ENCODE results near the gene FHAD1.

Gene FHAD1

DNA sequence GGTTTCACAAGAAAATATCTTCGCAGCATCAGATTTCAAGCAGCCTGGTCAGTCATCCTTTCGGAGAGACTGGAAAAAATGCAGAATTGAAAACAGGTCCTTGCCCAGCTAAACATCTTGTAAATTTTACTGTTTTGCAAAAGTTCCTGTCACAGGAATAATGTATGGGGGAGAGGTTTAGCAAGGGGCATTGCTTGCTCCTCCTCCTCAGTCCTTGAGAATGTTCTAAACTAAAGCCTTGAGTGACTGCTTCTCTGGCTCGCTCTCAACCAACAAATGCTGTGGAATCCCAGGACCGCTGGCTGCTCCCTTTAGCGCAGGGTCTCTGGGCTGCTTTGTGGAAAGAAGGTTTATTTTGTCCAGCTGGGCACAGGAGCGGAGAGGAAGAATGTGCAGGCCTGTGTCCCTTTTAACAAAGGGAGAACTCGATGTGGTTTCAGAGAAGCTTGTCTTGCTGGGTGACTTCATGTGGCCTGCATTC lies 33.6 kb upstream of the FHAD1 start:
- TF ChIP-seq, protein P1, sequence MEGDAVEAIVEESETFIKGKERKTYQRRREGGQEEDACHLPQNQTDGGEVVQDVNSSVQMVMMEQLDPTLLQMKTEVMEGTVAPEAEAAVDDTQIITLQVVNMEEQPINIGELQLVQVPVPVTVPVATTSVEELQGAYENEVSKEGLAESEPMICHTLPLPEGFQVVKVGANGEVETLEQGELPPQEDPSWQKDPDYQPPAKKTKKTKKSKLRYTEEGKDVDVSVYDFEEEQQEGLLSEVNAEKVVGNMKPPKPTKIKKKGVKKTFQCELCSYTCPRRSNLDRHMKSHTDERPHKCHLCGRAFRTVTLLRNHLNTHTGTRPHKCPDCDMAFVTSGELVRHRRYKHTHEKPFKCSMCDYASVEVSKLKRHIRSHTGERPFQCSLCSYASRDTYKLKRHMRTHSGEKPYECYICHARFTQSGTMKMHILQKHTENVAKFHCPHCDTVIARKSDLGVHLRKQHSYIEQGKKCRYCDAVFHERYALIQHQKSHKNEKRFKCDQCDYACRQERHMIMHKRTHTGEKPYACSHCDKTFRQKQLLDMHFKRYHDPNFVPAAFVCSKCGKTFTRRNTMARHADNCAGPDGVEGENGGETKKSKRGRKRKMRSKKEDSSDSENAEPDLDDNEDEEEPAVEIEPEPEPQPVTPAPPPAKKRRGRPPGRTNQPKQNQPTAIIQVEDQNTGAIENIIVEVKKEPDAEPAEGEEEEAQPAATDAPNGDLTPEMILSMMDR (IDR thresholded peaks at IDR 0.05): no peak

DNA sequence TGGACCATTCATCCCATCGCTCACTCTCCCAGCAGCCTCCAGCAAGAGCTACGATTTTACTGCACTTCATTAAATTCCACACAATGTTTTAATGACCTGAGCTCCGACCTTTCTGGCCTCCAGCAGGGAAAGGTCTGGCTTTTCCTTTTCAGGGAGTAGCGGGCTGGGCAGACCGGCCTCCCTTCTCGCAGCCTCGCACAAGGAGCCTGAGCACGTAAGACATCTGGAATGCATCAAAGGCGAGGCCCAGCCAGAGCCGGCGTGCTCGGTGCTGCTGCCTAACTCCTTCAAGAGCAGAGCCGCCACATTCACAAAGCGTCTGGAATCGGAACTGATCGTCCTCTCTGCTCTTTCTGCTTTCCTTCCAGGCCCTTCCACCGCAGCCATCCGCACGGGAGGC lies 32.5 kb upstream of the FHAD1 start:
- TF ChIP-seq, protein P1 (IDR thresholded peaks at IDR 0.05): no peak

DNA sequence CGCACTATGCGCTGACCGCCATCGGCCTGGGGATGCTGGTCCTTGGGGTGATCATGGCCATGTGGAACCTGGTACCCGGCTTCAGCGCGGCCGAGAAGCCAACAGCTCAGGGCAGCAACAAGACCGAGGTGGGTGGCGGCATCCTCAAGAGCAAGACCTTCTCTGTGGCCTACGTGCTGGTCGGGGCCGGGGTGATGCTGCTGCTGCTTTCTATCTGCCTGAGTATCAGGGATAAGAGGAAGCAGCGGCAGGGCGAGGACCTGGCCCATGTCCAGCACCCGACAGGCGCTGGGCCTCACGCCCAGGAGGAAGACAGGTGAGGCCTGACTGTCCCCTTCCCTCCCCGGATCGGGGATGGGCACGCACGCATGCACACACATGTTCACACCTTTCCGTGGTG lies 31.9 kb upstream of the FHAD1 start:
- TF ChIP-seq, protein P1 (IDR thresholded peaks at IDR 0.05): no peak

DNA sequence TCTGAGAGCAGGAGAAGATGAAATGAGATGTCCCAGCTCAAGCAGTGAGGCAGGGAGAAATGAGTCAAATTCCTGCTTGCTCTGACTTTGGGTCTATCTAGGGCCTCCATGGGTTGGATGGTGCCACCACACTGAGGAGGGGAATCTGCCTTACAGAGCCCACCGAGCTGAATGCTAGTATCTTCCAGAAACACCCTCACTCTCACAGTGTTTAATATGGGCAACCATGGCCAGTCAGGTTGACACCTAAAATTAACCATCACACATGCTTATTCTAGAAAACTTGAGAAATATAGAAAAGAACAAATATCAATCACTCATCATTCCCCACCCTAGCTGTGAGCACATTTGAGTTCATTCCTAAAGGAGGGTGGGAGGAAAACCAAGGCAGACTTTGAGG lies 29.4 kb upstream of the FHAD1 start:
- TF ChIP-seq, protein P1 (IDR thresholded peaks at IDR 0.05): no peak

DNA sequence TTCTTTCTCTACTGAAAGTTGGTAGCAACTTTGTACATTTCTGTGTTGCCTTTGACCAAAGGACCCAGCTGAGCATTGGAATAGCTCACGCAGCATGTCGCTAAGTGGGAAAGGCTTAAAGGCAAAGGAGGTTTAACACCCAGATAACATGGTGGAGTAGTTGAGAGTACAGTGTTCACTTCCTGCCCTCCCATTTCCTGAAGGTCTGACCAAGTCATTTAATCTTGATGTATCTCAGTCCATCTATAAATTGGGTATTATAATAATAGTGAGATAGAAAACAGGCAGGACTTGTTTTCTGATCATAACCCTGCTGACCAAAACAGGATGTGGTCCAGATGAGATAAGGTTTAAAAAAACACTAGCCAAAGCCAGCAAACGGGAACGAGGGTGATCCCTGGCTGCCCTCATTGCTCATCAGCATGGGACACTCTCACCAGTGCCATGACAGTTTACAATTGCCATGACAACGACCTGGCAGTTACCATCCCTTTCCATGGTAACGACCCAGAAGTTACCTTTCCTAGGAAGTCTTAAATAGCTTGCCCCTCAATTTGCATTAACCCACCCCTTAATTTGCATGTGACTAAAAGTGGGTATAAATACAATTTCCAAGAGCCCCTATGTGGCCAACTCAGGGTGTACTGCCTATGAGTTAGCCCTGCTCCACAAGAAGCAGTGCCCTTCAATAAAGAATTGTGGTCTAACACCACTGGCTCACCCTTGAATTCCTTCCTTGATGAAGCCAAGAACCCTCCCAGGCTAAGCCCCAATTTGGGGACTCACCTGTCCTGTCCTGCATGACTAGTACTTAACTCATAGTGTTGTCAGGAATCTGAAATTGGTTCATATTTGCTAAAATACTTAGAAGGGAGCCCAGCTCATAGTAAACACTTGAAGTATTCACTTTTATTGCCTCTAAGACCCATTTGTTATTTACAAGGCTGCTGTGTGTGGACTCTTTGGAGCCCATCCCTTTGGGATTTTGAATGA lies 28.4 kb upstream of the FHAD1 start:
- TF ChIP-seq, protein P1 (IDR thresholded peaks at IDR 0.05): no peak

DNA sequence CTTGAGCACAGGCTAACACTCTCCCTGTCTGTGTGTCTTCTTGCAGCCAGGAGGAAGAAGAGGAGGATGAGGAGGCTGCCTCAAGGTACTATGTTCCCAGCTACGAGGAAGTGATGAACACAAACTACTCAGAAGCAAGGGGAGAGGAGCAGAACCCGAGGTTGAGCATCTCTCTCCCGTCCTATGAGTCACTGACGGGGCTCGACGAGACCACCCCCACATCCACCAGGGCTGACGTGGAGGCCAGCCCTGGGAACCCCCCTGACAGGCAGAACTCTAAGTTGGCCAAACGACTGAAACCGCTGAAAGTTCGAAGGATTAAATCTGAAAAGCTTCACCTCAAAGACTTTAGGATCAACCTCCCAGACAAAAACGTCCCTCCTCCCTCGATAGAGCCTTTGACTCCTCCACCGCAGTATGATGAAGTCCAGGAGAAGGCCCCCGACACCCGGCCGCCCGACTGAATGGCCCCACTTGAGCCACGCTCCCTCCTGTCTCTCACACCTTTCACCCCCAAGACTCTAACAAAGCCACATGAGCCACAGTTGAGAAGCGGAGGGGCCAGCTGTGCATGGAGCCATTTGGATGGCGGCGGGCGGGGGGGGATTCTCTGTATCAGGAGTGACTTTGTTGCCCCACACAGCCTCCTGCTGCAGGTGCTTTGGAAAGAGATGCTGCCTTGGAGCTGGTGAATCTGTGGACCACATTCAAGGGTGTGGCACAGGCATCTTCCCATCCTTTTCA lies 27.6 kb upstream of the FHAD1 start:
- TF ChIP-seq, protein P1 (IDR thresholded peaks at IDR 0.05): no peak

DNA sequence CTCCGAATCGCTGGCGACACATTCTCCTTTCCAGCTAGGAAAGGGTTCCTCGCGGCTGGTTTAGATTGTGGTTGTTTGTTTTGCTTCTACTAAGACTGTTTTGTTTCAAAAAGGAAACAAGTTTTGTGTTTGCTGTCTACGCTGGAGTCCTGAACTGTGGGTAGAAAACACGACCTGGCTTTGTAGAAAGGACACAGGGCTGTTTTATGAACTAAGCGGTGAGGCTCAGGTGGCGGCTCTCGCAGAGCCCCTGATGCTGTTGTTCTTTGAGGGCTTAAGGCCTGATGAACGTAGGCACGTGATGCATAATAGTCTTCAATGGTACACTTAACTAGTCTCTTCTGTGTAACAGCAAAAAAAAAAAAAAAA lies 27.0 kb upstream of the FHAD1 start:
- TF ChIP-seq, protein P1 (IDR thresholded peaks at IDR 0.05): no peak

All from LNCAP (cell line).